Measurements from ENCODE around the gene CHST7. TPM values are rescaled to one million over a fixed set of nuclear protein-coding genes. Genes with fewer than 3 reads are reported as not detected.

The CHST7 gene
- total and polyA plus RNA-seq, 8 donors: 0.65 to 2.1 (median 1.1) TPM

- intact Hi-C loops (cut with DNase I): no loop called here
- DNase-seq: peak in 2 of 6 donors; percentile 56 to 66
- peak in 3 of 4 donors; percentile 11 to 42 (median 34) for ATAC-seq
- Histone ChIP-seq H3K9me3 (no peaks in the 10 kb centered on the region), H3K27ac (no peak overlapping the region), H3K36me3 (no peaks in the 10 kb centered on the region), H3K27me3 (no peaks in the 10 kb centered on the region), H3K4me1 (no peaks in the 10 kb centered on the region), H3K4me3 (peak overlapping the region; percentile 20 to 54 (median 32))
- WGBS, 2 donors: 10 to 47% methylated on average over 90 of the region's 90 CpGs
- FAIRE-seq: no peak
- TF ChIP-seq CTCF (IDR thresholded peaks at IDR 0.05): no peak
These were observed 1.3 kb downstream of the CHST7 start for GRCh38 chrX:46574774-46575381.

DNA sequence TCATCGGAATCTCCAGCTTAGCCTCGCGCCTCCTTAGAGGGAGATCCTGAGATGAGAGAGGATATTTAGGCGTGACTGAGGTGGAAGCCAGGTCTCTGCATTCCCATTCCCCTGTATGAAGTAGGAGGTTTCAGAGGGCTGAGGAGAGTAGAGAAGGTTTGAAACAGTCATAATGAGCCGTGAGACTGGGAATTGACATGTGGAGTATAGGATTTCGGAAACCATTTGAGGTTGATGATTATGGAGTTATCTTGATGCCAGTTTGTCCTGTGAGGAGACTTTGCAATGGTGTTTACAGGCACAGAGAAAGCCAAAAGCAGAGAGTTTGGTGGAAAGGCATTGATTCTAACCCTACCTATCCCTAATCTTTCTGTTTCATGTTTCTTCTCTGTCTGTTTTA, 2.0 kb downstream of the CHST7 start:
- DNase-seq (no peak), FAIRE-seq (no peak), ATAC-seq (no peak)
- Histone ChIP-seq H3K4me1 (no peaks in the 10 kb centered on the region), H3K4me3 (peak overlapping the region in 2 of 4 donors; percentile 41 to 54), H3K36me3 (no peaks in the 10 kb centered on the region), H3K27me3 (no peaks in the 10 kb centered on the region), H3K27ac (no peak overlapping the region), H3K9me3 (no peaks in the 10 kb centered on the region)
- intact Hi-C loops (cut with DNase I): no loop called here
- no peak for TF ChIP-seq CTCF (IDR thresholded peaks at IDR 0.05)
- 57 to 80% methylated on average over 6 of the region's 6 CpGs for WGBS, 2 donors

GRCh38 chrX:46575991-46576392, 2.4 kb downstream of the CHST7 start:
- TF ChIP-seq CTCF (IDR thresholded peaks at IDR 0.05): no peak
- no peak for DNase-seq
- 57 to 61% methylated on average over 6 of the region's 6 CpGs for WGBS, 2 donors
- Histone ChIP-seq H3K36me3 (no peaks in the 10 kb centered on the region), H3K9me3 (no peaks in the 10 kb centered on the region), H3K27me3 (no peaks in the 10 kb centered on the region), H3K4me3 (peak overlapping the region in 1 of 4 donors; percentile 54), H3K4me1 (no peaks in the 10 kb centered on the region), H3K27ac (no peak overlapping the region)
- FAIRE-seq: no peak
- intact Hi-C loops (cut with DNase I): no loop called here
- ATAC-seq: no peak

DNA sequence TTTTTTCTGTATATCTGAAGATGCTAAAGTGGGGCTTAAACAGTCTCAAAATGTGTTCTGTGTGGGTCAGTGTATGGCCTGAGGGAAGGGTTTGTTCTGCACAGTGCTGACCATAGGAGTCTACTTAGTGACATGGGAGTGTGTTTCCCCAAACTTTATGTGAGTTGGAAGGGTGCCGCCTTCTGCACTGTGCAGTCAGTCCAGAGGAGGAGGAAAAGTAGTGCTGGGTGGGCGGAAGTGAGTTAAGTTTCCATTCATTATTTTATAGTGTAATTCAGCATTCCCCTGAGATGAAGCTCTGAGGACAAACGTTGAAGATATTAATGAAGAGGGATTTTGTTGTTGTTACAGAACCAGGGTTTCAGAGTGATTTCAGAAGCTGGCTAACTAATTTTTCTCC, 2.9 kb downstream of the CHST7 start:
- H3K4me3 ChIP-seq: no peak overlapping the region
- 62 to 81% methylated on average over 3 of the region's 3 CpGs for WGBS, 2 donors
- no peaks in the 10 kb centered on the region for H3K9me3 ChIP-seq
- FAIRE-seq: no peak
- no peak for DNase-seq
- no peaks in the 10 kb centered on the region for H3K4me1 ChIP-seq
- no peaks in the 10 kb centered on the region for H3K36me3 ChIP-seq
- intact Hi-C loops (cut with DNase I): no loop called here
- H3K27ac ChIP-seq: no peak overlapping the region
- TF ChIP-seq CTCF (IDR thresholded peaks at IDR 0.05): no peak
- ATAC-seq: no peak
- H3K27me3 ChIP-seq: no peaks in the 10 kb centered on the region

GRCh38 chrX:46577221-46578005, 3.8 kb downstream of the CHST7 start:
- H3K4me3 ChIP-seq: no peak overlapping the region
- intact Hi-C loops (cut with DNase I): no loop called here
- H3K4me1 ChIP-seq: no peaks in the 10 kb centered on the region
- 71 to 84% methylated on average over 7 of the region's 7 CpGs for WGBS, 2 donors
- no peaks in the 10 kb centered on the region for H3K27me3 ChIP-seq
- ATAC-seq (no peak), DNase-seq (no peak), FAIRE-seq (no peak)
- H3K9me3 ChIP-seq: no peaks in the 10 kb centered on the region
- no peak for TF ChIP-seq CTCF (IDR thresholded peaks at IDR 0.05)
- H3K36me3 ChIP-seq: no peaks in the 10 kb centered on the region
- H3K27ac ChIP-seq: no peak overlapping the region

Data from pancreas (tissue), 10 donors.